Caco-2 (cell line): ENCODE measurements around the gene PLPP1. TPM values are rescaled to one million over a fixed set of nuclear protein-coding genes. Genes with fewer than 3 reads are reported as not detected.
A peak's percentile ranks its signal among the peaks of the same experiment; 100 is the strongest.

ENCODE experiments used
- BruUV-seq: library from RNA; stranded (reverse); fragments of 400-500 nt; replicated peaks from 2 replicates; lab custom pipeline; 2021; lab: Mats Ljungman, UMichigan
- CTCF ChIA-PET: fragments of 300-600 bp; sonication (Branson Sonifier 250); formaldehyde crosslinking; loops from one replicate; lab custom pipeline; 2022; ENCODE audit warnings: antibody characterized with exemption; lab: Charles Lee
- POLR2A ChIA-PET: fragments of 300-600 bp; sonication (Branson Sonifier 250); formaldehyde crosslinking; loops from one replicate; lab custom pipeline; 2022; ENCODE audit warnings: antibody characterized with exemption; lab: Charles Lee
- DNase-seq, 2 experiments: peaks; one replicate each; pipeline versions ENCODE4 v3.0.0 to v3.0.0-alpha.2; 2020 to 2022
- H3K27me3 ChIP-seq: replicated peaks from 2 replicates; pipeline ENCODE4 v1.6.0; 2011; ENCODE audit warnings: low read length; ENCODE audit not compliant: control insufficient read depth, insufficient read depth
- H3K36me3 ChIP-seq: 2 replicates; pipeline ENCODE4 v1.5.1; 2011; ENCODE audit warnings: low read length; ENCODE audit not compliant: control insufficient read depth, insufficient read depth
- H3K4me1 ChIP-seq: fragments of 250-450 bp; sonication (Bioruptor Pico); 2 replicates; pipeline ENCODE4 v1.5.1; 2020; ENCODE audit warnings: mild to moderate bottlenecking
- H3K4me3 ChIP-seq: 2 replicates; pipeline ENCODE4 v1.5.1; 2011; ENCODE audit warnings: low read depth, mild to moderate bottlenecking, control low read depth, low read length
- H3K9me3 ChIP-seq: fragments of 250-450 bp; sonication (Bioruptor Pico); 2 replicates; pipeline ENCODE4 v1.5.1; 2020; ENCODE audit warnings: mild to moderate bottlenecking, moderate library complexity
- H3K27ac Mint-ChIP-seq: one replicate; pipeline ENCODE4 v1.8.0; 2022; ENCODE audit warnings: mixed read lengths; ENCODE audit not compliant: unreplicated experiment
- H3K27me3 Mint-ChIP-seq: one replicate; pipeline ENCODE4 v1.8.0; 2022; ENCODE audit warnings: mixed read lengths; ENCODE audit not compliant: insufficient read depth, unreplicated experiment
- H3K36me3 Mint-ChIP-seq: one replicate; pipeline ENCODE4 v1.8.0; 2022; ENCODE audit warnings: mild to moderate bottlenecking, mixed read lengths; ENCODE audit not compliant: insufficient read depth, unreplicated experiment
- H3K4me1 Mint-ChIP-seq: one replicate; pipeline ENCODE4 v1.8.0; 2022; ENCODE audit warnings: low read depth, mixed read lengths; ENCODE audit not compliant: unreplicated experiment
- H3K4me3 Mint-ChIP-seq: one replicate; pipeline ENCODE4 v1.8.0; 2022; ENCODE audit warnings: mild to moderate bottlenecking, moderate library complexity, mixed read lengths; ENCODE audit not compliant: unreplicated experiment
- H3K9me3 Mint-ChIP-seq: one replicate; pipeline ENCODE4 v1.8.0; 2022; ENCODE audit warnings: mixed read lengths; ENCODE audit not compliant: unreplicated experiment
- intact Hi-C: fragments of 100-400 bp; cut with micrococcal nuclease; formaldehyde crosslinking; loops from one replicate; pipeline ENCODE4 v1.10.0; 2022; ENCODE audit not compliant: unreplicated experiment
- total RNA-seq: library from RNA; stranded (reverse); gene quantifications from 2 replicates; pipeline ENCODE4 v1.2.3, GENCODE V29; 2022
- TF ChIP-seq, protein P1 (sequence below), 2 experiments: fragments of 200-600 bp in 1 of 2; IDR thresholded peaks; 1 replicate in 1 of 2; 2 replicates in 1 of 2; pipeline versions ENCODE4 v1.5.1 to v1.8.0; 2011 to 2022; ENCODE audit warnings: antibody characterized with exemption in 1 of 2, control low read depth in 1 of 2, inconsistent platforms in 1 of 2, low read depth in 1 of 2, low read length in 1 of 2, mild to moderate bottlenecking in 1 of 2, moderate library complexity in 1 of 2; ENCODE audit not compliant: insufficient read depth in 1 of 2, severe bottlenecking in 1 of 2, unreplicated experiment in 1 of 2

The PLPP1 gene
- total RNA-seq, 1 experiment from 2014 or later = 49.4 TPM

DNA sequence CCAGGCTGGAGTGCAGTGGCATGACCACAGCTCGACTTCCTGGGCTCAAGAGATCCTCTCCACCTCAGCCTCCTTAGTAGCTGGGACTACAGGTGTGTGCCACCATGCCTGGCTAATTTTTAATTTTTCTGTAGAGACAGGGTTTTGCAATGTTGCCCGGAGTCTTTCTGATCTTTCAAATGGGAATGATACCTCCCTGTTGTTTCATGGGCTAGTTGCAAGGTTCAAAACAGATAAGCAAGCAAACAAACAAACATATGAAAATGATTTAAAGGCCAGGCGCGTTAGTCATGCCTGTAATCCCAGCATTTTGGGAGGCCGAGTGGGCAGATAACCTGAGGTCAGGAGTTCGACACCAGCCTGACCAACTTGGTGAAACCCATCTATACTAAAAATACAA is 45.3 kb upstream of the PLPP1 start:
- CTCF ChIA-PET = no interaction called here
- no peaks in the 10 kb centered on the region for H3K27me3 Mint-ChIP-seq
- intact Hi-C loops = no loop called here
- H3K4me3 Mint-ChIP-seq = no peak overlapping the region
- TF ChIP-seq, protein P1, sequence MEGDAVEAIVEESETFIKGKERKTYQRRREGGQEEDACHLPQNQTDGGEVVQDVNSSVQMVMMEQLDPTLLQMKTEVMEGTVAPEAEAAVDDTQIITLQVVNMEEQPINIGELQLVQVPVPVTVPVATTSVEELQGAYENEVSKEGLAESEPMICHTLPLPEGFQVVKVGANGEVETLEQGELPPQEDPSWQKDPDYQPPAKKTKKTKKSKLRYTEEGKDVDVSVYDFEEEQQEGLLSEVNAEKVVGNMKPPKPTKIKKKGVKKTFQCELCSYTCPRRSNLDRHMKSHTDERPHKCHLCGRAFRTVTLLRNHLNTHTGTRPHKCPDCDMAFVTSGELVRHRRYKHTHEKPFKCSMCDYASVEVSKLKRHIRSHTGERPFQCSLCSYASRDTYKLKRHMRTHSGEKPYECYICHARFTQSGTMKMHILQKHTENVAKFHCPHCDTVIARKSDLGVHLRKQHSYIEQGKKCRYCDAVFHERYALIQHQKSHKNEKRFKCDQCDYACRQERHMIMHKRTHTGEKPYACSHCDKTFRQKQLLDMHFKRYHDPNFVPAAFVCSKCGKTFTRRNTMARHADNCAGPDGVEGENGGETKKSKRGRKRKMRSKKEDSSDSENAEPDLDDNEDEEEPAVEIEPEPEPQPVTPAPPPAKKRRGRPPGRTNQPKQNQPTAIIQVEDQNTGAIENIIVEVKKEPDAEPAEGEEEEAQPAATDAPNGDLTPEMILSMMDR (IDR thresholded peaks at IDR 0.05; ENCODE audit: insufficient read depth in 1 of 2, low read depth in 1 of 2, low read length in 1 of 2, severe bottlenecking in 1 of 2, unreplicated experiment in 1 of 2) = no peak
- Histone ChIP-seq H3K27me3 (no peaks in the 10 kb centered on the region), H3K9me3 (no peaks in the 10 kb centered on the region), H3K4me3 (no peak overlapping the region), H3K4me1 (peaks cover 57% of the 10 kb centered on the region), H3K36me3 (no peaks in the 10 kb centered on the region)
- H3K9me3 Mint-ChIP-seq = no peaks in the 10 kb centered on the region
- H3K4me1 Mint-ChIP-seq = peaks cover 34% of the 10 kb centered on the region
- no TSS peak for BruUV-seq
- H3K27ac Mint-ChIP-seq = no peak overlapping the region
- peaks cover 7% of the 10 kb centered on the region for H3K36me3 Mint-ChIP-seq
- POLR2A ChIA-PET = interaction anchor here (0.6 kb wide), 1 partner anchor 16 kb away, joined by 3 read pairs; no protein-coding TSS in a partner anchor
- DNase-seq = no peak

DNA sequence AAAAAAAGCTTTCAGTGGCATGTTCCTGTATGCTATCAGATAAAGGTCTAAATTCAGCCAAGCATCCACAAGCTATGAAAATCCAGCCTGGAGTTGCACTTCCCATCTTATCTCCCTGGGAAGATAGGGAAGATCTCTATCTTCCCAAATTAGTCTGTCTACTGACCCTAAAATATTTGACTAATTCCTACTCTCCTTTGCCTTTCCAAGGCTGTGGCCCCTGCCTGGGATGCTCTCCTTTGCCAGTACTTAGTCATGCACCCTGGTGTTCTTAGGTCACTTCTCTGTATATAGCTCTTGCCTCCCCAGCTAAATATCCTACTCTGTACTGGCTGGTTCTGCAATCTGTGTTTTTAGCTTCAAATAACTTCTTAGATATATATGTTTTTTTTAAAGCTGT is 44.0 kb upstream of the PLPP1 start:
- no peak overlapping the region for H3K4me3 Mint-ChIP-seq
- peaks cover 30% of the 10 kb centered on the region for H3K4me1 Mint-ChIP-seq
- H3K36me3 Mint-ChIP-seq = peaks cover 7% of the 10 kb centered on the region
- ChIA-PET CTCF (interaction anchor here (0.6 kb wide), 1 partner anchor 44 kb away, joined by 4 read pairs; the partner anchor contains the start of gene PLPP1), POLR2A (no interaction called here)
- no peak for DNase-seq
- no peaks in the 10 kb centered on the region for H3K9me3 Mint-ChIP-seq
- H3K4me1 ChIP-seq = peaks cover 48% of the 10 kb centered on the region
- H3K4me3 ChIP-seq = no peak overlapping the region
- TF ChIP-seq, protein P1 (IDR thresholded peaks at IDR 0.05; ENCODE audit: insufficient read depth in 1 of 2, low read depth in 1 of 2, low read length in 1 of 2, severe bottlenecking in 1 of 2, unreplicated experiment in 1 of 2) = no peak
- H3K27ac Mint-ChIP-seq = no peak overlapping the region
- H3K27me3 Mint-ChIP-seq = no peaks in the 10 kb centered on the region
- no peaks in the 10 kb centered on the region for H3K36me3 ChIP-seq
- no peaks in the 10 kb centered on the region for H3K27me3 ChIP-seq
- intact Hi-C loops = loop anchor here (10.0 kb wide), 1 partner anchor 116 kb away; no protein-coding TSS in a partner anchor
- BruUV-seq = no TSS peak
- H3K9me3 ChIP-seq = no peaks in the 10 kb centered on the region

DNA sequence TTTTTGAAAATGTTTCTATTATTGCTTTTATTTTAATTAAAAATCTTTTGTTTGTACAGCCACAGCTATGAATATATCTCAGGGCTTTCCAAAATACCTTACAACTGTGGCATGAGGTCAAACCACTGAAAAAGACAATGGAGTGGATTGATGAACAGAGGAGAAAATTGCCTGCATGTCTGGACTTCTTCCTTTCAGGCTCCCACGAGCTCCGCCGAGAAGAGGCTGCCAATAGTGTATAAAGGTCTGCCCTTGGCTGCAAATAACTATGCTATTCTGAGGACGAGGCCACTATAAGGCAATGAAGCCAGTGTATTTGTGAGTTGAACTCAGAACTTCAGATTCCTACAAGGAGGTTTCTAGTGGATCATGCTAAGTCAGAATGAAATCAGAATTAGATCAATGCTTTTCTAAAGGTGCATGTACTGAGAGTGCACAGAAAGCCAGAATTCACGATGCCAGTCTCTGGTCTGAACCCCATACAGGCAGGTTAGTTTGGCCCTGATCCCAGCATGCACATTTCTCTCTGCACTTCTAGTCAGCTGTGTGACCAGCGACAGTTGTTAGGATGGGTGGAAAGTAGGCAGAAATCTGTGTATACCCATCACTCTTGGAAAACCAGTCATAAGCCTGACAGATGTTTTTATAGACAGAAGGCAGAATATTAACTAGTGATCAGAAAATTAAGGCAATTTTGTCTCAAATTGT is 42.7 kb upstream of the PLPP1 start:
- TF ChIP-seq, protein P1 (IDR thresholded peaks at IDR 0.05; ENCODE audit: insufficient read depth in 1 of 2, low read depth in 1 of 2, low read length in 1 of 2, severe bottlenecking in 1 of 2, unreplicated experiment in 1 of 2) = no peak
- DNase-seq = no peak
- no peaks in the 10 kb centered on the region for H3K27me3 ChIP-seq
- H3K4me3 ChIP-seq = no peak overlapping the region
- no peaks in the 10 kb centered on the region for H3K36me3 ChIP-seq
- no peaks in the 10 kb centered on the region for H3K27me3 Mint-ChIP-seq
- ChIA-PET POLR2A (no interaction called here), CTCF (no interaction called here)
- H3K27ac Mint-ChIP-seq = peak overlapping the region; percentile 23
- H3K9me3 Mint-ChIP-seq = no peaks in the 10 kb centered on the region
- no peaks in the 10 kb centered on the region for H3K9me3 ChIP-seq
- intact Hi-C loops = loop anchor here (2.0 to 10.0 kb wide), 2 partner anchors 37 to 117 kb away; no protein-coding TSS in a partner anchor
- peaks cover 7% of the 10 kb centered on the region for H3K36me3 Mint-ChIP-seq
- no peak overlapping the region for H3K4me3 Mint-ChIP-seq
- H3K4me1 ChIP-seq = peaks cover 49% of the 10 kb centered on the region
- H3K4me1 Mint-ChIP-seq = peaks cover 28% of the 10 kb centered on the region
- no TSS peak for BruUV-seq
